Measurements from ENCODE around the gene LRP6. TPM values are rescaled to one million over a fixed set of nuclear protein-coding genes. Genes with fewer than 3 reads are reported as not detected.

LRP6 gene
- total and polyA plus RNA-seq, 4 donors: 14.7 to 76.8 (median 23.2) TPM

DNA sequence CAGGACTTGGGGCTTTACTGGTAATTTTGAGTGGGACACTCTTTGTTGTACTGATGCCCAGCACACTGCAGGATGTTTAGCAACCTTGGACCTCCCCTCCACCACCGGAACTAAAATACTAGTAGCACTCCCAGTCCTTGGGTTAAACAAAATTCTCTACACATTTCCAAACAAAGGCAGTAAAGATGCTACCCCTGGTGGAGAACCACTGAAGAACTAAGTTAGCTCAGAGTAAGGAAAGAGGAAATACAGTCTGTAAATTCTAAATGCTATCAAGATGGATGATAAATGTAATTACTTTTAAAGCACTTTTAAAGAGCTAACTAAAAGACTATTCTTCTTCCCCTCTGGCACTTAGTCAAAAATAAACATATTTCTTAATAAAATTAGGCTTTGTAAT is 64.1 kb downstream of the LRP6 start:
- DNase-seq (ENCODE audit: low spot score): no peak
- H3K4me3 ChIP-seq (ENCODE audit: low read depth in 1 of 3, low read length in 3 of 3): no peak overlapping the region
- WGBS: 73% methylated on average over 1 of the region's 1 CpG
- TF ChIP-seq JUND (IDR thresholded peaks at IDR 0.05): no peak
- peaks cover 2 to 17% (median 9%) of the 10 kb centered on the region in 4 donors for H3K36me3 ChIP-seq (ENCODE audit: control insufficient read depth in 4 of 4, insufficient read depth in 3 of 4, low read depth in 1 of 4, low read length in 3 of 4)
- no peaks in the 10 kb centered on the region for H3K27me3 ChIP-seq (ENCODE audit: control insufficient read depth in 4 of 4, insufficient read depth in 4 of 4, low read length in 3 of 4)
- H3K9me3 ChIP-seq (ENCODE audit: control insufficient read depth in 4 of 4, low read length in 3 of 4): no peaks in the 10 kb centered on the region
- no peak overlapping the region for H3K9ac ChIP-seq (ENCODE audit: low read depth in 1 of 2, low read length in 2 of 2)
- no peak overlapping the region for H3K27ac ChIP-seq (ENCODE audit: low read depth in 1 of 2, low read length in 2 of 2)
- peaks cover 0 to 9% (median 4%) of the 10 kb centered on the region in 4 donors for H3K4me1 ChIP-seq (ENCODE audit: control insufficient read depth in 4 of 4, insufficient read depth in 4 of 4, low read length in 3 of 4)

DNA sequence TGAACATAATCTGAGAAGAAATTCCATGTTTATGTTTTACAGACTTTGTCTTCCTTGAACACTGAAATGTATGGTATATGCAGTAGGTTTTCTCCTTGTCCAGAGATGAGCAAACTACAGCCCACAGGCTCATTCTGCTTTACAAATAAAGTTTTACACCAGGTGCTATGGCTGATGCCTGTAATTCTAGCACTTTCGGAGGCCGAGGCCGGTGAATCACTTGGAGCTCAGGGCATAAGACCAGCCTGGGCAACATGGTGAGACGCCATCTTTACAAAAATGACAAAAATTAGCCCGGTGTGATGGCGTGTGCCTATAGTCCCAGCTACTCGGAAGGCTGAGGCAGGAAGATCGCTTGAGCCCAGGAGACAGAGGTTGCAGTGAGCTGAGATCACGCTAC is 64.7 kb downstream of the LRP6 start:
- peaks cover 2 to 17% (median 9%) of the 10 kb centered on the region in 4 donors for H3K36me3 ChIP-seq (ENCODE audit: control insufficient read depth in 4 of 4, insufficient read depth in 3 of 4, low read depth in 1 of 4, low read length in 3 of 4)
- WGBS: 95% methylated on average over 9 of the region's 9 CpGs
- no peak overlapping the region for H3K9ac ChIP-seq (ENCODE audit: low read depth in 1 of 2, low read length in 2 of 2)
- no peak for DNase-seq (ENCODE audit: low spot score)
- H3K9me3 ChIP-seq (ENCODE audit: control insufficient read depth in 4 of 4, low read length in 3 of 4): no peaks in the 10 kb centered on the region
- H3K4me1 ChIP-seq (ENCODE audit: control insufficient read depth in 4 of 4, insufficient read depth in 4 of 4, low read length in 3 of 4): peaks cover 0 to 5% (median 4%) of the 10 kb centered on the region in 4 donors
- no peak overlapping the region for H3K4me3 ChIP-seq (ENCODE audit: low read depth in 1 of 3, low read length in 3 of 3)
- TF ChIP-seq RXRA (IDR thresholded peaks at IDR 0.05): no peak
- TF ChIP-seq GABPA (IDR thresholded peaks at IDR 0.05 in 1 of 2, conservative IDR thresholded peaks at IDR 0.05 in 1 of 2): no peak
- no peak for TF ChIP-seq YY1 (IDR thresholded peaks at IDR 0.05)
- TF ChIP-seq, protein P1, sequence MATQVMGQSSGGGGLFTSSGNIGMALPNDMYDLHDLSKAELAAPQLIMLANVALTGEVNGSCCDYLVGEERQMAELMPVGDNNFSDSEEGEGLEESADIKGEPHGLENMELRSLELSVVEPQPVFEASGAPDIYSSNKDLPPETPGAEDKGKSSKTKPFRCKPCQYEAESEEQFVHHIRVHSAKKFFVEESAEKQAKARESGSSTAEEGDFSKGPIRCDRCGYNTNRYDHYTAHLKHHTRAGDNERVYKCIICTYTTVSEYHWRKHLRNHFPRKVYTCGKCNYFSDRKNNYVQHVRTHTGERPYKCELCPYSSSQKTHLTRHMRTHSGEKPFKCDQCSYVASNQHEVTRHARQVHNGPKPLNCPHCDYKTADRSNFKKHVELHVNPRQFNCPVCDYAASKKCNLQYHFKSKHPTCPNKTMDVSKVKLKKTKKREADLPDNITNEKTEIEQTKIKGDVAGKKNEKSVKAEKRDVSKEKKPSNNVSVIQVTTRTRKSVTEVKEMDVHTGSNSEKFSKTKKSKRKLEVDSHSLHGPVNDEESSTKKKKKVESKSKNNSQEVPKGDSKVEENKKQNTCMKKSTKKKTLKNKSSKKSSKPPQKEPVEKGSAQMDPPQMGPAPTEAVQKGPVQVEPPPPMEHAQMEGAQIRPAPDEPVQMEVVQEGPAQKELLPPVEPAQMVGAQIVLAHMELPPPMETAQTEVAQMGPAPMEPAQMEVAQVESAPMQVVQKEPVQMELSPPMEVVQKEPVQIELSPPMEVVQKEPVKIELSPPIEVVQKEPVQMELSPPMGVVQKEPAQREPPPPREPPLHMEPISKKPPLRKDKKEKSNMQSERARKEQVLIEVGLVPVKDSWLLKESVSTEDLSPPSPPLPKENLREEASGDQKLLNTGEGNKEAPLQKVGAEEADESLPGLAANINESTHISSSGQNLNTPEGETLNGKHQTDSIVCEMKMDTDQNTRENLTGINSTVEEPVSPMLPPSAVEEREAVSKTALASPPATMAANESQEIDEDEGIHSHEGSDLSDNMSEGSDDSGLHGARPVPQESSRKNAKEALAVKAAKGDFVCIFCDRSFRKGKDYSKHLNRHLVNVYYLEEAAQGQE (IDR thresholded peaks at IDR 0.05): no peak
- no peak for TF ChIP-seq SP1 (IDR thresholded peaks at IDR 0.05)
- no peak overlapping the region for H3K27ac ChIP-seq (ENCODE audit: low read depth in 1 of 2, low read length in 2 of 2)
- no peaks in the 10 kb centered on the region for H3K27me3 ChIP-seq (ENCODE audit: control insufficient read depth in 4 of 4, insufficient read depth in 4 of 4, low read length in 3 of 4)

DNA sequence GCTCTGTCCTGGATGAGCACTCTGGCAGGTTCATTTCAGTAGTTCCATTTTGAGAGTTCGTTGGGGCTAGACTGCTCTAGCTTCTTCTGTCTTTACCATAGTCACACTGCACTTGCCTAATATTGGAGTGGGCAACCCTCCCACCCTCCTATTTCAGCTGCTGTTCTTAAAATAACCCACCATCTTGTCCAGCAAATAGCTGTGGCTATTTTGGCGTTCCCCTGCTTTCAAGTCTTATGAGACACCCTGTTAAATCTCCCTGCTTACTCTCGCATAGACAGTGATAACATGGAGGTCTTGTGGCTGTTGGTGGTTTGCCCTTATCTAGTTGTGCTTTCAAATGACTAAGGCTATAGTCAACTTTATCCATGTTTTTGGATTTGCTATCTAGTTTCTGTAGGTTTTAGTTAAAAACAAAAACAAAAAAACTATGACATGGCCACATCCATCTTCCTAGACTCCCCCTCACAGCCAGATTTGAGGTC is 65.5 kb downstream of the LRP6 start:
- Histone ChIP-seq H3K4me1 (ENCODE audit: control insufficient read depth in 4 of 4, insufficient read depth in 4 of 4, low read length in 3 of 4) (no peaks in the 10 kb centered on the region), H3K9ac (ENCODE audit: low read depth in 1 of 2, low read length in 2 of 2) (no peak overlapping the region), H3K27ac (ENCODE audit: low read depth in 1 of 2, low read length in 2 of 2) (no peak overlapping the region), H3K36me3 (ENCODE audit: control insufficient read depth in 4 of 4, insufficient read depth in 3 of 4, low read depth in 1 of 4, low read length in 3 of 4) (peaks cover 2 to 20% (median 9%) of the 10 kb centered on the region in 4 donors), H3K27me3 (ENCODE audit: control insufficient read depth in 4 of 4, insufficient read depth in 4 of 4, low read length in 3 of 4) (no peaks in the 10 kb centered on the region), H3K4me3 (ENCODE audit: low read depth in 1 of 3, low read length in 3 of 3) (no peak overlapping the region), H3K9me3 (ENCODE audit: control insufficient read depth in 4 of 4, low read length in 3 of 4) (no peaks in the 10 kb centered on the region)
- no peak for DNase-seq (ENCODE audit: low spot score)
- TF ChIP-seq FOXA2 (IDR thresholded peaks at IDR 0.05) (no peak), GABPA (IDR thresholded peaks at IDR 0.05 in 1 of 2, conservative IDR thresholded peaks at IDR 0.05 in 1 of 2) (no peak), YY1 (IDR thresholded peaks at IDR 0.05) (no peak), JUND (IDR thresholded peaks at IDR 0.05) (no peak), FOXA1 (IDR thresholded peaks at IDR 0.05) (no peak), RAD21 (IDR thresholded peaks at IDR 0.05) (no peak), RXRA (IDR thresholded peaks at IDR 0.05) (no peak), HNF4G (IDR thresholded peaks at IDR 0.05) (no peak)
- TF ChIP-seq, protein P1 (IDR thresholded peaks at IDR 0.05): no peak
- TF ChIP-seq, protein P2, sequence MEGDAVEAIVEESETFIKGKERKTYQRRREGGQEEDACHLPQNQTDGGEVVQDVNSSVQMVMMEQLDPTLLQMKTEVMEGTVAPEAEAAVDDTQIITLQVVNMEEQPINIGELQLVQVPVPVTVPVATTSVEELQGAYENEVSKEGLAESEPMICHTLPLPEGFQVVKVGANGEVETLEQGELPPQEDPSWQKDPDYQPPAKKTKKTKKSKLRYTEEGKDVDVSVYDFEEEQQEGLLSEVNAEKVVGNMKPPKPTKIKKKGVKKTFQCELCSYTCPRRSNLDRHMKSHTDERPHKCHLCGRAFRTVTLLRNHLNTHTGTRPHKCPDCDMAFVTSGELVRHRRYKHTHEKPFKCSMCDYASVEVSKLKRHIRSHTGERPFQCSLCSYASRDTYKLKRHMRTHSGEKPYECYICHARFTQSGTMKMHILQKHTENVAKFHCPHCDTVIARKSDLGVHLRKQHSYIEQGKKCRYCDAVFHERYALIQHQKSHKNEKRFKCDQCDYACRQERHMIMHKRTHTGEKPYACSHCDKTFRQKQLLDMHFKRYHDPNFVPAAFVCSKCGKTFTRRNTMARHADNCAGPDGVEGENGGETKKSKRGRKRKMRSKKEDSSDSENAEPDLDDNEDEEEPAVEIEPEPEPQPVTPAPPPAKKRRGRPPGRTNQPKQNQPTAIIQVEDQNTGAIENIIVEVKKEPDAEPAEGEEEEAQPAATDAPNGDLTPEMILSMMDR (IDR thresholded peaks at IDR 0.05; ENCODE audit: low read depth, low read length, missing input control): no peak
- WGBS: 90% methylated on average over 3 of the region's 3 CpGs
